HepG2 (cell line): Measurements from ENCODE around the gene TGDS. TPM values are rescaled to one million over a fixed set of nuclear protein-coding genes. Genes with fewer than 3 reads are reported as not detected.

Experiments
- ATAC-seq: fragments of 200-7000 bp; cut with Tn5 transposase; 3 replicates; pipeline ENCODE4 v1.9.1; 2020; ENCODE audit warnings: mild to moderate bottlenecking, moderate library complexity
- BruUV-seq: library from RNA; stranded (reverse); fragments of 400-500 nt; replicated peaks from 2 replicates; lab custom pipeline; 2021; lab: Mats Ljungman, UMichigan
- CTCF ChIA-PET: fragments of 300-600 bp; formaldehyde crosslinking; extraction: SDS; loops from one replicate; lab custom pipeline; 2021; ENCODE audit warnings: low total read pairs, inconsistent platforms, low intra/inter-chr PET ratio; lab: Yijun Ruan, JAX
- POLR2A ChIA-PET: fragments of 350-600 bp; sonication (Branson Sonifier 250); formaldehyde crosslinking; loops from one replicate; lab custom pipeline; 2020; ENCODE audit warnings: antibody characterized with exemption, inconsistent platforms; lab: Yijun Ruan, JAX
- DNase-seq: peaks from one replicate; pipeline ENCODE4 v3.0.0-alpha.2; 2015; ENCODE audit warnings: low spot score
- FAIRE-seq: peaks from 3 replicates; lab custom pipeline; 2011; peaks lifted over from hg19 to GRCh38; lab: Jason Lieb, UNC
- H2AFZ ChIP-seq: one replicate; pipeline ENCODE4 v1.6.1; 2011; ENCODE audit warnings: low read length, inconsistent platforms
- H3K27ac ChIP-seq: fragments of 300-600 bp; 3 replicates; pipeline ENCODE4 v1.8.0; 2011; ENCODE audit warnings: mixed run types, mild to moderate bottlenecking, mixed read lengths, low read length, inconsistent platforms; ENCODE audit not compliant: insufficient read depth; ENCODE audit errors: extremely low read length
- H3K27me3 ChIP-seq, 2 experiments: fragments of 200-600 bp in 1 of 2; 2 replicates in 1 of 2; 3 replicates in 1 of 2; pipeline versions ENCODE4 v1.6.0 to v1.8.0; 2011; ENCODE audit warnings: low read length in 2 of 2, mild to moderate bottlenecking in 2 of 2, moderate library complexity in 2 of 2, inconsistent platforms in 1 of 2; ENCODE audit not compliant: insufficient read depth in 2 of 2, control insufficient read depth in 1 of 2
- H3K36me3 ChIP-seq, 2 experiments: fragments of 200-600 bp in 1 of 2; replicated peaks in 1 of 2; 2 replicates in 1 of 2; 3 replicates in 1 of 2; pipeline versions ENCODE4 v1.5.1 to v1.8.0; 2011; ENCODE audit warnings: low read length in 2 of 2, inconsistent platforms in 1 of 2; ENCODE audit not compliant: insufficient read depth in 2 of 2, control insufficient read depth in 1 of 2
- H3K4me1 ChIP-seq: 2 replicates; pipeline ENCODE4 v1.5.1; 2012; ENCODE audit warnings: low read length, inconsistent platforms; ENCODE audit not compliant: insufficient read depth
- H3K4me2 ChIP-seq: 2 replicates; pipeline ENCODE4 v1.6.0; 2011; ENCODE audit warnings: low read depth, low read length, inconsistent platforms
- H3K4me3 ChIP-seq, 3 experiments: fragments of 200-600 bp in 1 of 3; sonication (generic), shearing (Covaris generic) in 1 of 3; replicated peaks in 1 of 3; 2 replicates each; pipeline ENCODE4 v1.5.1; 2011 to 2016; ENCODE audit warnings: low read length in 3 of 3, inconsistent platforms in 2 of 3, low read depth in 2 of 3, mild to moderate bottlenecking in 2 of 3, control low read depth in 1 of 3, mixed read lengths in 1 of 3; ENCODE audit not compliant: insufficient read depth in 1 of 3
- H3K79me2 ChIP-seq: one replicate; pipeline ENCODE4 v1.6.1; 2011; ENCODE audit warnings: low read length, inconsistent platforms; ENCODE audit not compliant: insufficient read depth
- H3K9ac ChIP-seq: 2 replicates; pipeline ENCODE4 v1.6.0; 2011; ENCODE audit warnings: mild to moderate bottlenecking, low read depth, low read length, inconsistent platforms; ENCODE audit not compliant: insufficient read depth
- H3K9me3 ChIP-seq: 2 replicates; pipeline ENCODE4 v1.5.1; 2012; ENCODE audit warnings: mild to moderate bottlenecking, low read length
- H4K20me1 ChIP-seq: 2 replicates; pipeline ENCODE4 v1.6.0; 2011; ENCODE audit warnings: inconsistent platforms, mild to moderate bottlenecking, low read length, moderate library complexity; ENCODE audit not compliant: insufficient read depth
- ADNP ChIP-seq: sonication (generic); formaldehyde crosslinking; IDR thresholded peaks from 2 replicates; pipeline ENCODE4 v1.4.0; 2020; ENCODE audit warnings: missing genetic modification reagents
- BHLHE40 ChIP-seq: IDR thresholded peaks from 2 replicates; pipeline ENCODE4 v1.6.1; 2011; ENCODE audit warnings: low read length, improper control_type of control experiment
- MBNL3 ChIP-seq: fragments of 250-450 bp; sonication (Bioruptor Pico); conservative IDR thresholded peaks from 2 replicates; pipeline ENCODE4 v1.8.0; 2022; ENCODE audit warnings: mild to moderate bottlenecking, inconsistent platforms
- NFATC3 ChIP-seq: sonication (generic); formaldehyde crosslinking; IDR thresholded peaks from 2 replicates; pipeline ENCODE4 v1.5.1; 2020; ENCODE audit warnings: mild to moderate bottlenecking, missing genetic modification reagents
- RXRB ChIP-seq: IDR thresholded peaks from 2 replicates; pipeline ENCODE4 v1.6.1; 2016; ENCODE audit warnings: borderline replicate concordance, missing genetic modification reagents, missing compliant biosample characterization
- SRSF1 ChIP-seq: fragments of 200-400 bp; formaldehyde crosslinking; optimal IDR thresholded peaks from 2 replicates; pipeline ENCODE3; 2017; ENCODE audit warnings: mild to moderate bottlenecking, low read depth, low read length, moderate library complexity
- ZBTB10 ChIP-seq: sonication (generic); formaldehyde crosslinking; IDR thresholded peaks from 2 replicates; pipeline ENCODE4 v1.4.0; 2020; ENCODE audit warnings: missing genetic modification reagents, borderline replicate concordance
- ZFP36L2 ChIP-seq: sonication (generic); formaldehyde crosslinking; IDR thresholded peaks from 2 replicates; pipeline ENCODE4 v1.4.0; 2020; ENCODE audit warnings: missing genetic modification reagents
- ZFY ChIP-seq: sonication (generic); formaldehyde crosslinking; IDR thresholded peaks from 2 replicates; pipeline ENCODE4 v1.4.0; 2020; ENCODE audit warnings: missing genetic modification reagents
- ZNF10 ChIP-seq: sonication (generic); formaldehyde crosslinking; IDR thresholded peaks from 2 replicates; pipeline ENCODE4 v1.4.0; 2020; ENCODE audit warnings: mild to moderate bottlenecking, low read depth, missing genetic modification reagents, borderline replicate concordance
- ZNF34 ChIP-seq: sonication (generic); formaldehyde crosslinking; IDR thresholded peaks from 2 replicates; pipeline ENCODE4 v1.4.0; 2020; ENCODE audit warnings: mild to moderate bottlenecking, missing genetic modification reagents, borderline replicate concordance
- ZNF558 ChIP-seq: sonication (generic); formaldehyde crosslinking; IDR thresholded peaks from 2 replicates; pipeline ENCODE4 v1.9.0; 2022; ENCODE audit warnings: mild to moderate bottlenecking, missing genetic modification reagents, borderline replicate concordance
- ZNF564 ChIP-seq: sonication (generic); formaldehyde crosslinking; IDR thresholded peaks from 2 replicates; pipeline ENCODE4 v1.8.1; 2023; ENCODE audit warnings: mild to moderate bottlenecking, missing genetic modification reagents
- ZNF607 ChIP-seq: sonication (generic); formaldehyde crosslinking; IDR thresholded peaks from 2 replicates; pipeline ENCODE4 v1.5.1; 2020; ENCODE audit warnings: missing genetic modification reagents, mild to moderate bottlenecking, borderline replicate concordance
- ZNF749 ChIP-seq: sonication (generic); formaldehyde crosslinking; IDR thresholded peaks from 2 replicates; pipeline ENCODE4 v1.8.0; 2022; ENCODE audit warnings: mild to moderate bottlenecking, missing genetic modification reagents, moderate library complexity, borderline replicate concordance
- WGBS: methylation state at CpG from one replicate; pipeline ENCODE4 v1.1.6; 2017; ENCODE audit warnings: low lambda C conversion rate; 5-methylcytosine and 5-hydroxymethylcytosine counted together
- in situ Hi-C: cut with HindIII; loops from 2 replicates; pipeline ENCODE4 v1.10.0; 2017; ENCODE audit warnings: low pct_unique_long_range_greater_than_20kb; ENCODE audit not compliant: extremely low pct_ligation_motif_present
- intact Hi-C: fragments of 100-400 bp; cut with micrococcal nuclease; formaldehyde crosslinking; loops from one replicate; pipeline ENCODE4 v1.10.0; 2022; ENCODE audit not compliant: unreplicated experiment
- polyA plus RNA-seq, 8 experiments: library from polyadenylated mRNA; depleted of rRNA in 3 of 8; stranded (reverse) in 7 of 8; unstranded in 1 of 8; fragments of >200 nt; fragmentation: Illumina TruSeq in 4 of 8; extraction: Trizol in 4 of 8; gene quantifications; 2 replicates each; pipeline versions ENCODE4 v1.2.1 to v1.2.3, GENCODE V29; 2011 to 2016; ENCODE audit warnings: low read depth in 4 of 8, missing spikeins in 1 of 8, mixed read lengths in 1 of 8; ENCODE audit not compliant: insufficient read depth in 1 of 8
- total RNA-seq, 5 experiments: library from RNA; depleted of rRNA; stranded (reverse); fragments of >200 nt; fragmentation: Illumina TruSeq; extraction: Trizol; gene quantifications; 2 replicates each; pipeline ENCODE4 v1.2.3, GENCODE V29; 2016; ENCODE audit warnings: low read depth in 1 of 5

Gene TGDS
- total and polyA plus RNA-seq, 2 of the 13 experiments (the other 11 are each of a cell fraction or from before 2014, with no cell fraction given), result 15.5 to 17.9 TPM

GRCh38 chr13:94558716-94559115 is 37.2 kb downstream of the TGDS start:
- DNase-seq (no peak), ATAC-seq (no peak), FAIRE-seq (no peak)
- H4K20me1 ChIP-seq, result no peaks in the 10 kb centered on the region
- ChIA-PET POLR2A (no interaction called here), CTCF (no interaction called here)
- no peak overlapping the region for H3K27ac ChIP-seq
- in situ Hi-C loops (no loop called here), intact Hi-C loops (no loop called here)
- H3K4me1 ChIP-seq, result peaks cover 11% of the 10 kb centered on the region
- H3K79me2 ChIP-seq, result no peaks in the 10 kb centered on the region
- TF ChIP-seq ZNF34 (CRISPR knock-in tag) (no peak), RXRB (CRISPR knock-in tag) (no peak), ZNF10 (no peak), ZNF607 (CRISPR knock-in tag) (no peak), ZBTB10 (no peak), ADNP (no peak), ZFY (no peak), SRSF1 (no peak), ZFP36L2 (CRISPR knock-in tag) (no peak), BHLHE40 (no peak), ZNF749 (no peak), ZNF558 (CRISPR knock-in tag) (no peak), NFATC3 (no peak), ZNF564 (no peak), MBNL3 (CRISPR knock-in tag) (no peak)
- 71% methylated on average over 6 of the region's 6 CpGs for WGBS
- no peak overlapping the region for H3K9ac ChIP-seq
- H3K36me3 ChIP-seq, result no peaks in the 10 kb centered on the region
- H3K27me3 ChIP-seq, result no peaks in the 10 kb centered on the region
- no TSS peak for BruUV-seq
- H3K4me2 ChIP-seq, result no peak overlapping the region
- H2AFZ ChIP-seq, result no peak overlapping the region
- H3K4me3 ChIP-seq, result no peak overlapping the region
- no peaks in the 10 kb centered on the region for H3K9me3 ChIP-seq
